NB4 (cell line): ENCODE measurements around the gene SLC7A8.

Experiments
- POLR2A ChIP-seq: IDR thresholded peaks from 2 replicates; pipeline ENCODE4 v1.6.1; 2011; ENCODE audit warnings: mild to moderate bottlenecking; ENCODE audit not compliant: insufficient read length; ENCODE audit errors: extremely low read depth
- TF ChIP-seq, protein P1 (sequence below): IDR thresholded peaks from one replicate; pipeline ENCODE4 v1.5.1; 2012; ENCODE audit warnings: low read depth, low read length

- TF ChIP-seq, protein P1, sequence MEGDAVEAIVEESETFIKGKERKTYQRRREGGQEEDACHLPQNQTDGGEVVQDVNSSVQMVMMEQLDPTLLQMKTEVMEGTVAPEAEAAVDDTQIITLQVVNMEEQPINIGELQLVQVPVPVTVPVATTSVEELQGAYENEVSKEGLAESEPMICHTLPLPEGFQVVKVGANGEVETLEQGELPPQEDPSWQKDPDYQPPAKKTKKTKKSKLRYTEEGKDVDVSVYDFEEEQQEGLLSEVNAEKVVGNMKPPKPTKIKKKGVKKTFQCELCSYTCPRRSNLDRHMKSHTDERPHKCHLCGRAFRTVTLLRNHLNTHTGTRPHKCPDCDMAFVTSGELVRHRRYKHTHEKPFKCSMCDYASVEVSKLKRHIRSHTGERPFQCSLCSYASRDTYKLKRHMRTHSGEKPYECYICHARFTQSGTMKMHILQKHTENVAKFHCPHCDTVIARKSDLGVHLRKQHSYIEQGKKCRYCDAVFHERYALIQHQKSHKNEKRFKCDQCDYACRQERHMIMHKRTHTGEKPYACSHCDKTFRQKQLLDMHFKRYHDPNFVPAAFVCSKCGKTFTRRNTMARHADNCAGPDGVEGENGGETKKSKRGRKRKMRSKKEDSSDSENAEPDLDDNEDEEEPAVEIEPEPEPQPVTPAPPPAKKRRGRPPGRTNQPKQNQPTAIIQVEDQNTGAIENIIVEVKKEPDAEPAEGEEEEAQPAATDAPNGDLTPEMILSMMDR = no peak
- TF ChIP-seq POLR2A = no peak
Measured at GRCh38 chr14:23121361-23121771, 62.1 kb downstream of the SLC7A8 start.
